ENCODE data around the gene ACSL3.
"Not testable (repeated sequence)": the region's sequence is repeated elsewhere in the genome, so short reads cannot be mapped to it uniquely, and the experiment has no call there.

ACSL3 gene

DNA sequence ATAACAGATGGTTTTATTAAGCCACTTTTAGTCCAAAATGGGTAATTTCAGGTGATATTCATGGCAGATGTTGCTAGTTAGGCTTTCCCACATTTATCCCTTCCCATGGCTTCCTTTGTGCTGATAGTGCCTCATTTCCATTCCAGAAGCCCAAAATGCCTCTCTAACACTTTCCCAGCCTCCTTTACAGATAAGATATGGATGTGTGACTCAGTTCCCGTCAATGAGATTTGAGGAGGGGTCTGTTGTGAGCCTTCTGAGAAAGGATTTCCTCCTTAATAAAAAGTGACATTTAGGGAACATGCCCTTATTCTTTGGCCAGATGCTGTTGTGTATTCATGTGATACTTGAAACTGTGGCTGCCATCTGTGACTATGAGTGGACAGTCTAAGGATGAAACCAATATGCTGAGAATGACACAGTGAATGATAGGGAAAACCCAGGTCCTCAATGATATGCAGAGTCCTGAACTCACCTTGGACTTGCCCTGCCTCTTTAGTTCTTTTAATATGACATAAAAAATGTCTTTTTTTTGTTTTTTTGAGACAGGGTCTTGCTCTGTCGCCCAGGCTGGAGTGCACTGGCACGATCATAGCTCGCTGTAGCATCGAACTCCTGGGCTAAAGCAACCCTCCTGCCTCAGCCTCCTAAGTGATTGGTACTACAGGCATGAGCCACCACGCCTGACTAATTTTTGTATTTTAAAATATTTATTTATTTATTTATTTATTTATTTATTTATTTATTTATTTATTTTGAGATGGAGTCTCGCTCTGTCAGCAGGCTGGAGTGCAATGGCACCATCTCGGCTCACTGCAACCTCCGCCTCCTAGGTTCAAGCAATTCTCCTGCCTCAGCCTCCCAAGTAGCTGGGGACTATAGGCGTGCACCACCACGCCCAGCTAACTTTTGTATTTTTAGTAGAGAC, 5.8 kb upstream of the ACSL3 start:
- DNase-seq = no peak

DNA sequence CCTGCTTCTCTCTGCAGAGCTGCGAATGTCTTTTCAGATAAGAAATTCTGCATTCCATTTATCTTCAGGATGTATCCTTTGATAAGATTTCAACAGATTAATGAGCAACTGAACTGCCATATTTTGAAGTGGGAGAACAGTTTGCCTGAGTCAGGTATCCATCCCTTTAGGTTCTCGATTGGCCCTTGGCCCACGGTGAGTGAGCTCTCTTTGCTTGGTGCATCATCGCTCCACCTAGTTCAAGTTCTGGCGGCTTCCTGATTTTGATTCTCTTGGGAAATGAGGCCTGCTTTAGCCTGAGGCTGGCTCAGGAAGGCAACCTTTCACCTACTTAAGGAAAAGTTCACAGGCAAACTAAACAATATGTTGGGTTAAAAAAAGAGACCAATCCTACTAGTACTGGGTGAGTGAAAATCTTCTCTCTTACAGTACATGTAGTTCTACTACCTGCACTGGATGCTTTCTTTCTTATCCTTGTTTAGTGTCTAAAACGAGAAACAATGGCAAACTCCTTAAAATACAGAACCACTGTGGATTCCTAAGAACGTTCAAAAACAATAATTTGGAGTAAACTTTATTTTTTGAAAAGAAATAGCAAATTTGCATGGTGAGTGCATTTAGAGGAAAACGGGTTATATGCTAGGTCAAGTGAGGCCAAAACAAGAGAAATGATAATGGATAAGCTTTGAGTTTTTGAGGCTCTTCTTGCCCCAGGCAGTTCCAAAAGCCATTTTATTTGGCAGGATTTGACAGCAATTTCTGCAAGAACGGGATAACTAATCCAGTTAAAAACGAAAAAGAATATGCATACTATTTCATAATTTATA, 837 bp upstream of the ACSL3 start:
- no peak for DNase-seq

DNA sequence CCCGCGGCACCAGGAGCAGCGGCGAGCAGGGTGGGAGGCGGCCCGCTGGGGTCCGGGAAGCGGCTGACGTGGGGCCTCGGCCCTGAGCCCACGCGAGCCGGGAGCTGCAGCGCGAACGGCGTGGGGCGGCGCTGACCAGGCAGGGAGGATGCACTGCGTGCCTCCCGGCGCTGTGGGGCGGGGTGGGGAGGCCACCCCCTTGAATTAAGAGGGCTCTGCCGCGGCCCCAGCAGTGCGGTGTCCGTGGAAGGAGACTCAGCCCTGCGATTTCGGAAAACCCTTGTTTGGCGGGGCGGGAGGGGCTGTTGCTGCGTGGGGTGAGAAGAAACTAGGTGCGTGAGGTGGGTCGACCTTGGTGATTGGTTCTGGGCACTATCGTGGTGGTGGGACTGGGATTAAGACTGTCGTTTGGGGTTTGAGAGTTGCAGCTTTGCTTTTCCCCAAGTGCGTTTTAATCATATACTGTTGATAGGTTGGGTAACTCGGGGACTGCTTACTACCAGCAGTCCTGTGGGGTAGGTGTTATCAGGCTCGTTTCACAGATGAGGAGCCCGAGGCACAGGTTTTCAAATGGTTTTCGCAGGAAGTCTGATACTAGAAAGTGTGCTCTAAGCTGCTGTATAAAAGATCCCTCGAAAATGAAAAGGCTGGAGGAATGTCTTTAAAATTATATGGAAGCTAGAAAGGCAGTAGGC, 722 bp downstream of the ACSL3 start:
- peak; percentile 47 for DNase-seq

DNA sequence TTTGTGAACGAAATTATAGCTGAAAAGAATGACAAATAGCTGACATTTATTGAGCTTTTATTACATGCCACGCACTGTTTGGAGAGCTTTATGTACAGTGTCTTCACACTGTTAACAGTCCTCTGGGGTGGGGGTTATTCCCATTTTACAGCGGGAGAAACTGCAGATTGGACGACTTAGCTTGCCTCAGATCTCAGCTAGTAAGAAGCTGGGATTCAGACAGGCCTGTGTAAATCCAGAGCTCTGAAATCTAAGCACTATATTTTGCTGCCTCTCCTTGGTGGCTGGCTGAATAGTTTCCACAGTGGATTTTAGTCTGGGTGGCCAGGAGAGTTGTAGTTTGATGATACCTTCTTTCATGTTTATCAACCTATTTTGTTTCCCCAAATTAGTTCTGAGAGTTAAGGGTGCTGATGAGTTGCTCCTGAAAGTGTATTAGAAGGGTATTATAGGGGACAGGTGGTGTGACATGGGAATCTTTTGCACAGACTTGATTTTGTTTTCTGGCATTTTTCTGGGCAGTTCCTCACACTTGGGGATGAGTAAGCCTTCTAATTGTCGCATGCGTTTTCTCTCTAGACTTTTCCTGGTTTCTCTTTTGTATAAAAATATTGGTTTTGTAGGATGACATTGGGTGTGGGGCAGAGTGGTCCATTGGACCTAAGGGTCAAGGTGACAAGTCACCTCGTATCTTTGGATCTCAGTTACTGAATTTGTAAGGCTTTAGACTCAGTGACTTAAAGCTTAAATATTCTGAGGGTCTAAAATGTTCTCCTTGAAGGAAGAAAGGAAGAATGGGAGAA, 1.5 kb downstream of the ACSL3 start:
- DNase-seq = no peak

DNA sequence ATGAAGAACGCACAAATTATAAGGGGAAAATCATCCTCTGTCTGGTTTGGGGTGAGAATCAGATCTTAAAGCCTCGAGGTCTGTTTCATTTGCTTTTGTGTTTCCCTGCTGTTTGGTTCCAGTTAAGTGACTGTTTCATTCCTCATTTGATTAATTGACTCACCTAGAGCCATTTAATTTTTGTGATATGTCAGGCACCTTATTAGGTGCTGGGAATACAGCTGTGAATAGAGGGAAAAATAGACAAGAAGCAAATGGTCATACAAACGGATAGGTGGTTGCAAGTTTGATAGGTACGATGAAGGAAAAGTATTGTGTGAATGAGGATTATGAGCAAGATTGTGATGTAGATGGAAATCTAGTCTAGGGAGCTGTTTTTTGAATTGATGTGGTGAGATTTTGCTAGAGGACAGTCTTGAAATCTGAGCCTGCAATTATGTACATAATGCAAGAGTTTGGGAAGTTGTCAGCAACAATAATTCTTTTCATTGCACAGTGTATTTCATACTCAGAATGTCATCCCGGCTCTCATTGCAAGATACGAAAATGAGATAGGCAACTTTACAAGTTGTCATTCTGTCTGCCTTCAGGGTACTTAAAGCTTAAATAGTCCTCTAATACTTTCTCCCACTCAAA, 2.2 kb downstream of the ACSL3 start:
- no peak for DNase-seq

DNA sequence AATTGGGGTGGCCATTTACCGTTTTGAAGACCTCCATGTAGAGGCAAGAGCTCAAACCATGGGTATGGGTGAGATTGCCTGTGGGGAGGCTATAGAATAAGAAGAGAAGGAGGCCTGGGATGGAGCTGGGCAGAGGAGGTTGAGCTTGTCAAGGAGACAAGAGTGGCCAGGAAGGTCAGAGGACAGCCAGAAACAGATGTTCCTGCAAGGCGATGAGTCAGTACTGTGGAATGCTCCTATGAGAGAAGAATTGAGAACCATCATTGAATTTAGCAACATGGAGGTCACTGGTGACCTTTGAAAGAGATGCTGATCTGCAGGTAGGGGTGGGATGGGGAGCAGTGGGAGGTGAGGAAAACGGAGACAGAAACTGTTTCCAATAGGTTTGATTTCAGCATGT, 3.5 kb downstream of the ACSL3 start:
- no peak for DNase-seq

DNA sequence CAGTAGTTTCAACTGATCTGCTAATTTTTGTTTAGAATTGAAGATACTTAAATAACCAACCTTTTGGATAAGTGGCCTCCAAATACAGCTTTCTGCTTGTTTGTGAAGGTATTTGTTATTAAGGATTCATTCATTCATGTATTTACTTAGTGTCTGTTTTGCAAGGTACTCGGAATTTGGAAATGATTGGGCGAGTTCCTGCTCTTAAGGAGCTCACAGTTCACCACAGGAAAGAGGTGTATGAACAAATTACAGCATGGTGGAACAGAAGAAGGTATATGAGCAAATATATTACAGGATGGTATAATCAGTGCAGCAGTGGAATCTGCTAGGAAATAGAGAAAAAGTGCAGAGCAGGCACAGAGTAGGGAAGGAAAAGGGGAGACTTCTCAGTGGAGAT, 4.5 kb downstream of the ACSL3 start:
- no peak for DNase-seq

DNA sequence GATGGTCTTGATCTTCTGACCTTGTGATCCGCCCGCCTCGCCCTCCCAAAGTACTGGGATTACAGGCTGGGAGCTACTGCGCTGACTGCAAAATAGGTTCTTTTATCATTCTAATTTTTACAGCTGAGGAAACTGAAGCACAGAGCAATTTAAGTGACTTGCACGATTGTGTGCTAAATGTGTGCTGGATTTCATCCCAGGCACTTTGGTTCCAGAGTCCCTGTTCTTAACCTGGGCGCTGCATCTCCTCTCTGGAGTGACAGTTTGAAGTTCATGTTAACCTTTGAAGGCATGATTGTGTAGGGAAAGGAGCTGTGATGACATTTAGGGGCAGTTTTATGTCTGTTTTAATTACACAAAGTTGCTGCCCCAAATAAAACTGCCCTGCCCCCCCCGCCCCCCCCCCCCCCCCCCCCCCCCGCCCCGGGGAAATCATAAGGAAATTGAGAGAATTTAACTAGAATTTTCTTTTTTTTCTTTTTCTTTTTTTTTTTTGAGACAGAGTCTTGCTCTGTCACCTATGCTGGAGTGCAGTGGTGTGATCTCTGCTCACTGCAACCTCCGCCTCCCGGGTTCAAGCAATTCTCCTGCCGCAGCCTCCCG, 5.6 kb downstream of the ACSL3 start:
- no peak for DNase-seq

DNA sequence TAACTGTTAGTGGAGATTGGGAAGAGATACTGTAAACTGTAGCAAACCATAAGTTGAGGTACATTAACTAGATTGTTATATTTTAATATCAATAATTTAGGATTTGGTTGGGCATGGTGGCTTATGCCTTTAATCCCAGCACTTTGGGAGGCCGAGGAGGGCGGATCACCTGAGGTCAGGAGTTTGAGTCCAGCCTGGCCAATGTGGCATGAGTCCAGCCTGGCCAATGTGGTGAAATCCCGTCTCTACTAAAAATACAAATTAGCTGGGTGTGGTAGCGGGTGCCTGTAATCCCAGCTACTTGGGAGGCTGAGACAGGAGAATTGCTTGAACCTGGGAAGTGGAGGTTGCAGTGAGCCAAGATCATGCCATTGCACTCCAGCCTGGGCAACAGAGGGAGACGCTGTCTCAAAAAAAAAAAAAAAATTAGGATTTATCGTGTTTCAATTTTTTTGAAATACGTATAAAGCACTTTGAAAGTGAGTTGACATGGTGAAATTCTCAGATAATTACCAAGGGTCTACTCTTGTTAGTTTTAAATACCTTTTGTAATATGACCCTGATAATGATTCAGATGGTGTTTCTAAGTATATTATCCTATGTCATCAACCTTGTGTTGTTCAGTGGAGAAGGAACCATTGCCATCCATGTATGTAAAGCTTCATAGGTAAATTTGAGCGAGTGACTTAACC, 7.9 kb downstream of the ACSL3 start:
- not testable (repeated sequence) for DNase-seq

DNA sequence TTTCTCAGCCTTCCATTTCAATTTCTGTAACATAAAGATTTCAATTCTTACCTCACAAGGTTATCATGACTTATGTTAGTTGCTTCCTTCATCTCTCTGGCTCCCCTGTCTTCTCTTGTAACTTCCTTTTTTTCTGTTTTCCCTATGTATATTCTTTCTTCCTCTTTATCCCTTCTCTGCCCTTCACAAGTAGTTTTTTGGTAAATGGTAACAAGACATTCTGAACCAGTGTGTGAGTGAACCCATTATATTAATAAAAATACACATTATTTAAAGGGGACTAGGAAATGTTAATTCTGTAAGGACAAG, 8.4 kb downstream of the ACSL3 start:
- DNase-seq = no peak

DNA sequence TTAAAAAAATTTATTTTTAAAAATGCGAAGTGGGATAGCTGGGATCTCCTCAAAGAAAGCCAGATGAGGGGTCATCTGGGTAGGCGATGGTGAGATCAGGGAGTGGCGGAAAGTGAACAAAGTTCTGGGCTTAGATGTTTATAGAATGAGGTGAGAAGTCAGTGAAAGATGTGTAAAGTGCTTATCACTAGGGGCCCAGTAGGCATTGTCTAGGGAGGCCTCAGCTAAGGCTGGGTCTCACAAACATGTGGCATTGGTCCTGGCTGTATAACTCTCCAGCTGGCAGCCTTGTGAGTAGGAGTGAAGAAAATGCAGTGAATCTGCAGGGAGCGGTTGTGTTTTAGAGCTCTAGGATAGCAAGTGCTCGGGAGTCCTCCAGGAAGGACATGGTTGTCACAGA, 10.5 kb downstream of the ACSL3 start:
- no peak for DNase-seq

DNA sequence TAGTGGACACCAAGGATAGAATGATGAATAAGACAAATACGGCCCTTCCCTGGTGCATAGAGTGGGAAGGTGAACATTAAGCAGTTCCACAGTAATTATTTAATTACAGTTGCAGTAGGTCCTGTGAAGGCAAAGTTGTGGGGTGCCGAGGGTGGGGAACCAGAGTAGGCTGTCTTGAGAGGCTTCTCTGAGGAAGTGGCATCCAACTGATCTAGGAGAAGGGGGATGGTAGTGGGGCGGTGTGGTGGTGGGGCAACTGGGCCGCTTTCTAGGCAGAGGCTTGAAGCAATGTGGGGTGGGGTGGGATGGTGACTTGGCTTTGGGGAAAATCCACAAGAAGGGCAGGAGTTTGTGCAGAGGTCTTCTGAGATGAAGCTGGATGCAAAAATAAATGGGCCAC, 11.7 kb downstream of the ACSL3 start:
- DNase-seq = no peak

DNA sequence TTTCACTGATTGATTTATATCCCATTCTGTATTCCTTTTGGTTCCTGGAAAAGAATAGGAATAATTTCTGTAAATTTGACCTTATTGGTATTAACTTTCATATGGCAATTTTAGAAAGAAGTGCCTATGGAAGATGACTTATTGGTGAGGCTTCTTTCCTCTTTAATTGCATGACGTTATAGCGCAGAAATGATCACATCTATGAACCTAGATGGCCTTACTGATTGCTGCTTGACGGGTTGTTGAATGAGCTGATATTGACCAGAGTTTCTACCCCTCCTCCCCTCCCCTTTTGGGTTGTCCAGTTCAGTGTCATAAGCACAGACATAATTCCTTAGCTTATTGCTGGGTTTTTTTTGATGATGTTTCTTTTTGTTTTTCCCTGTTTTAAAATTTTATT, 14.6 kb downstream of the ACSL3 start:
- no peak for DNase-seq

DNA sequence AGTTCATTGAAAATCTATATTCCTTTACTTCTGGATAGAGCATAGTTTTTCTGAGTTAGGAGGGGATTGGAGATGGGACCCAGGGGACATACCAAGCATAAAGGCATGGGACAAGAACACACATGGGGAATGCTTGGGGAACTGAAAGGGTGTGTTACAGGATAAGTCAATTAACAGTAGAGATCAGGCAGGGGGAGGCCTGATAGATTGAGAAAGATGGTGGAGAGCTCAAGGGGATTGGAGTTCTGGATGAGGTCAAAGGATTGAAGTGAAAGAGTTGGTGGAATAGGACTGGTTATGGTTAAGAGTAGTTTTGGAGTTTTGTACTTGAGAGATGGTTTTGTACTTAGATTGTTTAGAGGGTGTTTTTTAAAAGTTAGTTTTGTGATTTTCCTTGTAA, 16.1 kb downstream of the ACSL3 start:
- no peak for DNase-seq

DNA sequence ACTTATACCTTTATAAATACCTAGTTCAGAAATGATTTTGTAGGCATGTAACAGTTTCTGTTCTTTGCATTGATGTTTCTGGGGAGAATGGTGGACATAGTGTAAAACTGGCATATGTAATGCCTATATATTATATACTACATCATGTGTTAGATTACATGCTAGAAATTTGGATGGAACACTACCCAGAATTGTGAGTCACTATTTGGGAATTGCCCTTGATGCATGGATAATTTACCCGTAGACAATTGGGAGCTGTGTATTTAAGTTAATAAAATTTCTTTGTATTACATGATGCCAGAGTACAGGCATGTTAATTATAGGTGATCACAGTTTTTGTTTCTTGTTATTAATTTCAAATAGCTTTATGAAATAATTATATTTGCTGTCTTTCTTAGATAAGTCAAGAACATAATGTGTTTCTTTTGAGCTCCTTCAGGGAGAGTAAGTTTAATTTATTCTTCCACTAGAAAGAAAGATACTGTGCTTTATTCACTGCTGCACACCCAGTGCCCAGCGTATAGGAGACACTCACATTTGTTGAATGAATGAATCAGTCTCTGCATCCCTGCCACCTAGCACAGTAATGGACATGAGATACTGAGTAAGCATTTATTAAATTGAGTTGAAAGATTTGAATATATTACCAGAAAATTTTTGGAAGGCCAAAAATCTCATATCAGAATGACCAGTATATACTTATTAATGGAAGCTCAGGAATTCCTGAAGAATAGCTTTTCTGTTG, 16.9 kb downstream of the ACSL3 start:
- no peak for DNase-seq

DNA sequence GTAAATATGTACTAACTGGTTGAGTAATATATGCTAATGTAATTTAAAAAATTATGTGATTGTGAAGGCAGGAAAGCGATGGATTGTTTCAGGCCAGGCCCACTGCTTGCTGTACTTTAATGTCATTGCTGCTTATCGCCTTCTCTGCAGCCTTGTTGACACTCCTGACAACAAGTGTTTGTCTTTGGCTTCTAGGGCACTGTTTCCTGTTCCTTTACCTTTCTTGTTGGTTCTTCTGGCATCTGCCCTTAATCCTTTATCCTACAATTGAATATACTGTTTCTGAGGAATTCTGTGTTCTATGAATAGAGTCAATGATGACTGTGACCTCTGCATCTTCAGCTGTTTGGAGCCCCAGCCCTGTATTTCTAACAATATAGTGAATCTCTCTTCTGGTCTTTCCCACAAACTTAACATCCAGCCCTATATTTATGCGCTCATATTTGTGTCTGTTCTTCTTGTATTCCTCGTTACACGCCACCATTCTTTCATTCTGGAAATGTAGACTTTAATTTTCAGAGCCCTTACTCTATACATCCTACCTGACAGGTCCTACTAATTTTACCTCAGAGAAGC, 17.6 kb downstream of the ACSL3 start:
- no peak for DNase-seq

DNA sequence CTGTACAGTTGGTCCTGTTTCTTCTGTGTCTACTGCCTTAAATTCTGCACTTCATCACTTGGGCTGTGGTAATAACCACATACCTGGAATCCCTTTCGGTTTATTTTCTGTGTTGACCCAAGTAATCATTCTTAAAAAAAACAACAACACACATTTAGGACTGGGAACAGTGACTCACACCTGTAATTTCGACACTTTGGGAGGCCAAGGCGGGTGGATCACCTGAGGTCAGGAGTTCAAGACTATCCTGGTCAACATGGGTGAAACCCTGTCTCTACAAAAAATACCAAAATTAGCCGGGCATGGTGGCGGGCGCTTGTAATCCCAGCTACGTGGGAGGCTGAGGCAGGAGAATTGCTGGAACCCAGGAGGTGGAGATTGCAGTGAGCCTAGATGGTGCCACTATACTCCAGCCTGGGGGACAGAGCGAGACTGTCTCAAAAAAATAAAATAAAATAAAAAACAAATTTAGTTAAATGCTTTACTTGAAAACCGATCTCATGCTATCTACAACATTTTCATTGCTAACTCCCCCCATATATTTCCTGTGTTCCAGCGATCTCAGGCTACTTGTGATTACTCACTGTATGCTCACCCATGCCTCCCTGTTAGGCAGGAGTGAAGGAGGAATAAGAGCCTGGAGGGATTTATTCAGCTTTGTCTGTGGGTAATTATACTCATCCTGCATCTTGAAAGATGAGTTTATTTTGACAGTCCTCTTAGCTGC, 18.2 kb downstream of the ACSL3 start:
- DNase-seq = no peak

DNA sequence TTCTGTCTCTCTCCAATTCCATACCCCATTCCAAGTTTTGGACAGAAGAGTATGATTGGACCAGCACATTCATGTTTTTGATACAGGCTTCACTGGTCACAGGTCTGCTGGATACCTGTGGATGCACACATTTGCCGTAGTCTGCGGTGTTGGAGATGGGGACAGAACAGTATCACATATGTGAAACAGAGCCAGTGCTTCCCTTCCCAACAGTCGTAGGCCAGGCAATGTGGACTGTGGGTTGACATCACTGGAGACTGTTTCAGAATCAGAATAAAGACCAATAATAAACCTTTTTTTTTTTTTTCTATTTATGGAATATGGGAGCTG, 18.7 kb downstream of the ACSL3 start:
- no peak for DNase-seq

DNA sequence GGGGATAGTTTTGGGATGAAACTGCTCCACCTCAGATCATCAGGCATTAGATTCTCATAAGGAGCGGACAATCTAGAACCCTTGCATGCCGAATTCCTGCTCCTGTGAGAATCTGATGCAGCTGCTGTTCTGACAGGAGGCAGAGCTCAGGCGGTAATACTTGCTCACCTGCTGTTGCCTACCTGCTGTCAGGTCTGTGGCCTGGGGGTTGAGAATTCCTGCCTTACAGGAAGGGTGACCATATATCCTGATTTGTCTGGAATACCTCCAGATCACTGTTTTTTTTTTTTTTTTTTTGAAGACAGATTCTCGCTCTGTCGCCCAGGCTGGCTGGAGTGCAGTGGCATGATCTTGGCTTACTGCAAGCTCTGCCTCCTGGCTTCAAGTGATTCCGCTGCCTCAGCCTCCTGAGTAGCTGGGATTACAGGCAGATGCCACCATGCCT, 21.7 kb downstream of the ACSL3 start:
- no peak for DNase-seq

DNA sequence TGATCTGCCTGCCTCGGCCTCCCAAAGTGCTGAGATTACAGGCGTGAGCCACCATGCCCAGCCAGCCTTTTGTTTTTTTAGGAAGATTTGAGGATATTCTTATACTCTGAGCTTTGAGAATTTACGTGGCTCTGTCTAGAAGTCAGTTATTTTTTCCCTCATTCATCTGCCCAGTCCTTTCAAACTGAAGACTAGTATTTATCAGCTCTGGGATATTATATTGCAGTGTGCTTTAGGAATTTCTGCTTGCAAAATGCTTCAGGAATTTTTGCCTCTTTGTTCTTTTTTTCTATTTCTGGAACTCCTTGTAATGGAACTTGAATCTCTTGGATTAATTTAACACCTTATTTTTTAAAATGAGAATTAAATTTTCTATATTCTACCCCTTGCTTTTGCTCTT, 22.6 kb downstream of the ACSL3 start:
- DNase-seq = no peak

Measured in activated T-cell treated with anti-CD3 and anti-CD28 coated beads, Interleukin-2, amount 50 U/mL, for 1 hour (primary cell).